ENCODE data around the gene ASXL1. TPM values are rescaled to one million over a fixed set of nuclear protein-coding genes. Genes with fewer than 3 reads are reported as not detected.
A peak's percentile ranks its signal among the peaks of the same experiment; 100 is the strongest.
"Not testable (repeated sequence)": the region's sequence is repeated elsewhere in the genome, so short reads cannot be mapped to it uniquely, and the experiment has no call there.

The ASXL1 gene
- total RNA-seq, 1 donor from 2014 or later: 140 TPM

DNA sequence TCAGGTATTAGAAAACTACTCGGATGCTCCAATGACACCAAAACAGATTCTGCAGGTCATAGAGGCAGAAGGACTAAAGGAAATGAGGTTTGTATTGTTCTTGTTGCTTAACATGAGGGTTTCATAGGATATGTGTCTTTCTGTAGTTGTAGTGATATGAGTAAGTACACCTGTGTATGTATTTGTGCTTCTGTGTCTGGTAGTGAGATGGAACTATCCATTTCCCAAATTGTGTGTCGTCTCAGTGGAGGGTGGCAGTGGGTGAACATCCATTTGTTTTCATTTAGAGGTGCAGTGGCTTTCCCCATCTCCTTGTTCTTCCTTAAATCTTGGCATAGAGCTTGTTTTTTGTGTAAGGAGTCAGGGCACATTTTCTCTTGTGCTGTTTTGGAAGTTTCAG lies 8.2 kb downstream of the ASXL1 start:
- no peaks in the 10 kb centered on the region for H3K9me3 Mint-ChIP-seq
- DNase-seq (ENCODE audit: low read depth, low spot score): no peak
- H3K36me3 Mint-ChIP-seq (ENCODE audit: low read depth): no peaks in the 10 kb centered on the region
- H3K27me3 Mint-ChIP-seq (ENCODE audit: low read depth): no peaks in the 10 kb centered on the region
- TF ChIP-seq CTCF (conservative IDR thresholded peaks at IDR 0.05): no peak
- H3K4me1 Mint-ChIP-seq: peaks cover 57% of the 10 kb centered on the region
- peak overlapping the region; percentile 30 for H3K27ac Mint-ChIP-seq (ENCODE audit: unreplicated experiment)
- H3K4me3 Mint-ChIP-seq: peak overlapping the region; percentile 6

DNA sequence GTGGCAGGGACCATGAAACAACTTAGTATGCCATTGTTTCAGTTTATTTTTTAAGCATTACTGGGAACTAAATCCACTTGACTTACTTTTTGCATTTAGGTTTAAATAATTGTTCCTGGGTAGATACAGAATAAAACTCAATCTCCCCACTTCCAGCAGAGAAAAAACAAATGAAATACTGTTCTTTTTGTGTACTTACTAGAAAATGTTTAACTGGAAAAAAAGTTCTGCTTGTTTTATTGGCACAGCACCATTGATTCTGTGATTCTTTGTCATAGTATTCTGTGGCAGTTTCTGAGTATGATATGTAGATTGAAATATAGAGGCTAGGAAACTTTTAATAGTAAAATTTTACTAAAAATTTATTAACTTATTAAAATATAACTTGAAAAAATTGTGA lies 10.2 kb downstream of the ASXL1 start:
- DNase-seq (ENCODE audit: low read depth, low spot score): no peak
- Mint-ChIP-seq H3K4me3 (no peak overlapping the region), H3K9me3 (no peaks in the 10 kb centered on the region), H3K27me3 (ENCODE audit: low read depth) (no peaks in the 10 kb centered on the region), H3K36me3 (ENCODE audit: low read depth) (no peaks in the 10 kb centered on the region), H3K4me1 (peaks cover 42% of the 10 kb centered on the region), H3K27ac (ENCODE audit: unreplicated experiment) (no peak overlapping the region)
- no peak for TF ChIP-seq CTCF (conservative IDR thresholded peaks at IDR 0.05)

GRCh38 chr20:32368925-32369324 lies 10.8 kb downstream of the ASXL1 start:
- peaks cover 36% of the 10 kb centered on the region for H3K4me1 Mint-ChIP-seq
- H3K9me3 Mint-ChIP-seq: no peaks in the 10 kb centered on the region
- no peak for DNase-seq (ENCODE audit: low read depth, low spot score)
- no peaks in the 10 kb centered on the region for H3K36me3 Mint-ChIP-seq (ENCODE audit: low read depth)
- H3K27me3 Mint-ChIP-seq (ENCODE audit: low read depth): no peaks in the 10 kb centered on the region
- H3K4me3 Mint-ChIP-seq: no peak overlapping the region
- TF ChIP-seq CTCF (conservative IDR thresholded peaks at IDR 0.05): no peak
- no peak overlapping the region for H3K27ac Mint-ChIP-seq (ENCODE audit: unreplicated experiment)

DNA sequence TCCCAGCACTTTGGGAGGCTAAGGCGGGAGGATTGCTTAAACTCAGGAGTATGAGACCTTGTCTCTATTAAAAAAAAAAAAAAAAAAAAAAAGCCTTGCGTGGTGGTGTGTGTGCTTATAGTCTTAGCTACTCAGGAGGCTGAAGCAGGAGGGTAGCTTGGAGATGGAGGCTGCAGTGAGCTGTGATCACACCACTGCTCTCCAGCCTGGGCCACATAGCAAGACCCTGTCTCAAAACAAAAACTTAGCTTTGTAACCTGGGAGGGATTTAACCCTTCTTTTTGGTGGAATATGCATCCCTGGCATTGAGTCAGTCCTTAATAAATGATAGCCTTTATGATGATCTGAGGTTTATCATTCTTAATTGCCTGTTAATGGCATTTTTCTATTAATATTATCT lies 12.8 kb downstream of the ASXL1 start:
- Mint-ChIP-seq H3K4me1 (peaks cover 24% of the 10 kb centered on the region), H3K27ac (ENCODE audit: unreplicated experiment) (no peak overlapping the region), H3K9me3 (no peaks in the 10 kb centered on the region), H3K4me3 (no peak overlapping the region), H3K27me3 (ENCODE audit: low read depth) (no peaks in the 10 kb centered on the region), H3K36me3 (ENCODE audit: low read depth) (no peaks in the 10 kb centered on the region)
- no peak for TF ChIP-seq CTCF (conservative IDR thresholded peaks at IDR 0.05)
- DNase-seq (ENCODE audit: low read depth, low spot score): no peak

- Mint-ChIP-seq H3K27me3 (ENCODE audit: low read depth) (no peaks in the 10 kb centered on the region), H3K27ac (ENCODE audit: unreplicated experiment) (peak overlapping the region; percentile 19), H3K9me3 (no peaks in the 10 kb centered on the region), H3K4me3 (no peak overlapping the region), H3K36me3 (ENCODE audit: low read depth) (peaks cover 7% of the 10 kb centered on the region), H3K4me1 (peaks cover 2% of the 10 kb centered on the region)
- no peak for DNase-seq (ENCODE audit: low read depth, low spot score)
- no peak for TF ChIP-seq CTCF (conservative IDR thresholded peaks at IDR 0.05)
Observed at GRCh38 chr20:32378461-32378860, 20.3 kb downstream of the ASXL1 start.

- H3K36me3 Mint-ChIP-seq (ENCODE audit: low read depth); H3K27ac Mint-ChIP-seq (ENCODE audit: unreplicated experiment); H3K4me3 Mint-ChIP-seq; H3K9me3 Mint-ChIP-seq; H3K27me3 Mint-ChIP-seq (ENCODE audit: low read depth); DNase-seq (ENCODE audit: low read depth, low spot score): not testable (repeated sequence)
- peaks cover 17% of the 10 kb centered on the region for H3K4me1 Mint-ChIP-seq
Observed at GRCh38 chr20:32380037-32380436, 21.9 kb downstream of the ASXL1 start.
